GM12891 (cell line): Measurements from ENCODE around the gene BTG4.

Experiments used
- PAX5 ChIP-seq: IDR thresholded peaks from 2 replicates; pipeline ENCODE4 v1.6.1; 2011; ENCODE audit warnings: low read length, moderate library complexity, mild to moderate bottlenecking; ENCODE audit not compliant: insufficient read depth, severe bottlenecking
- POLR2A ChIP-seq: IDR thresholded peaks from 2 replicates; pipeline ENCODE4 v1.6.1; 2011; ENCODE audit warnings: low read depth, low read length, control low read depth
- POLR2AphosphoS5 ChIP-seq: IDR thresholded peaks from 2 replicates; pipeline ENCODE4 v1.6.1; 2011; ENCODE audit warnings: low read depth, low read length, control low read depth
- TAF1 ChIP-seq: IDR thresholded peaks from 2 replicates; pipeline ENCODE4 v1.6.1; 2011; ENCODE audit warnings: low read depth, low read length, control low read depth

- TF ChIP-seq POLR2AphosphoS5 (no peak), POLR2A (no peak), PAX5 (no peak), TAF1 (no peak)
These were observed 3.4 kb upstream of the BTG4 start for GRCh38 chr11:111515591-111515990.
